Measurements from ENCODE around the gene CCM2. TPM values are rescaled to one million over a fixed set of nuclear protein-coding genes. Genes with fewer than 3 reads are reported as not detected.

CCM2 gene
- total and polyA plus RNA-seq, 4 donors = 21.7 to 57.6 (median 51.1) TPM

- no peak overlapping the region for H3K4me3 ChIP-seq
- no peaks in the 10 kb centered on the region for H3K27me3 ChIP-seq (ENCODE audit: control insufficient read depth in 3 of 3, insufficient read depth in 3 of 3, low read length in 2 of 3)
- H3K4me1 ChIP-seq (ENCODE audit: control insufficient read depth in 5 of 5, insufficient read depth in 5 of 5, low read length in 5 of 5) = peaks cover 0 to 12% (median 4%) of the 10 kb centered on the region in 5 donors
- H3K9ac ChIP-seq (ENCODE audit: insufficient read depth in 1 of 2, low read length in 2 of 2) = no peak overlapping the region
- no peak for TF ChIP-seq CTCF (IDR thresholded peaks at IDR 0.05; ENCODE audit: control extremely low read depth, extremely low read depth)
- no peak for DNase-seq
- H3K9me3 ChIP-seq (ENCODE audit: control insufficient read depth in 4 of 4, insufficient read depth in 3 of 4, low read length in 3 of 4) = no peaks in the 10 kb centered on the region
- no peak for ATAC-seq (ENCODE audit: insufficient read depth, low FRiP score)
- peaks cover 0 to 2% (median 0%) of the 10 kb centered on the region in 4 donors for H3K36me3 ChIP-seq (ENCODE audit: control insufficient read depth in 4 of 4, insufficient read depth in 4 of 4, low read length in 4 of 4)
- H3K27ac ChIP-seq (ENCODE audit: low read depth in 1 of 2, low read length in 1 of 2) = no peak overlapping the region
Observed at GRCh38 chr7:45114926-45115325, 114.9 kb downstream of the CCM2 start.

GRCh38 chr7:45116048-45116447 is 116.0 kb downstream of the CCM2 start:
- no peaks in the 10 kb centered on the region for H3K9me3 ChIP-seq (ENCODE audit: control insufficient read depth in 4 of 4, insufficient read depth in 3 of 4, low read length in 3 of 4)
- no peak for TF ChIP-seq CTCF (IDR thresholded peaks at IDR 0.05; ENCODE audit: control extremely low read depth, extremely low read depth)
- no peak overlapping the region for H3K27ac ChIP-seq (ENCODE audit: low read depth in 1 of 2, low read length in 1 of 2)
- H3K9ac ChIP-seq (ENCODE audit: insufficient read depth in 1 of 2, low read length in 2 of 2) = no peak overlapping the region
- H3K4me1 ChIP-seq (ENCODE audit: control insufficient read depth in 5 of 5, insufficient read depth in 5 of 5, low read length in 5 of 5) = peaks cover 0 to 6% (median 0%) of the 10 kb centered on the region in 5 donors
- H3K27me3 ChIP-seq (ENCODE audit: control insufficient read depth in 3 of 3, insufficient read depth in 3 of 3, low read length in 2 of 3) = no peaks in the 10 kb centered on the region
- no peak for ATAC-seq (ENCODE audit: insufficient read depth, low FRiP score)
- no peak for DNase-seq
- peaks cover 0 to 2% (median 0%) of the 10 kb centered on the region in 4 donors for H3K36me3 ChIP-seq (ENCODE audit: control insufficient read depth in 4 of 4, insufficient read depth in 4 of 4, low read length in 4 of 4)
- WGBS, 2 donors = 75 to 79% methylated on average over 1 of the region's 1 CpG
- no peak overlapping the region for H3K4me3 ChIP-seq

GRCh38 chr7:45117582-45117981 is 117.6 kb downstream of the CCM2 start:
- Histone ChIP-seq H3K9ac (ENCODE audit: insufficient read depth in 1 of 2, low read length in 2 of 2) (peak overlapping the region in 1 of 2 donors; percentile 11), H3K27ac (ENCODE audit: low read depth in 1 of 2, low read length in 1 of 2) (no peak overlapping the region), H3K36me3 (ENCODE audit: control insufficient read depth in 4 of 4, insufficient read depth in 4 of 4, low read length in 4 of 4) (no peaks in the 10 kb centered on the region), H3K9me3 (ENCODE audit: control insufficient read depth in 4 of 4, insufficient read depth in 3 of 4, low read length in 3 of 4) (no peaks in the 10 kb centered on the region), H3K4me1 (ENCODE audit: control insufficient read depth in 5 of 5, insufficient read depth in 5 of 5, low read length in 5 of 5) (peaks cover 0 to 2% (median 0%) of the 10 kb centered on the region in 5 donors), H3K27me3 (ENCODE audit: control insufficient read depth in 3 of 3, insufficient read depth in 3 of 3, low read length in 2 of 3) (no peaks in the 10 kb centered on the region), H3K4me3 (no peak overlapping the region)
- WGBS, 2 donors = 86% methylated on average over 4 of the region's 4 CpGs
- DNase-seq (no peak), ATAC-seq (ENCODE audit: insufficient read depth, low FRiP score) (no peak)
- no peak for TF ChIP-seq CTCF (IDR thresholded peaks at IDR 0.05; ENCODE audit: control extremely low read depth, extremely low read depth)

- no peak for ATAC-seq (ENCODE audit: insufficient read depth, low FRiP score)
- TF ChIP-seq CTCF (IDR thresholded peaks at IDR 0.05; ENCODE audit: control extremely low read depth, extremely low read depth) = no peak
- H3K27ac ChIP-seq (ENCODE audit: low read depth in 1 of 2, low read length in 1 of 2) = no peak overlapping the region
- 88 to 92% methylated on average over 4 of the region's 4 CpGs for WGBS, 2 donors
- no peaks in the 10 kb centered on the region for H3K27me3 ChIP-seq (ENCODE audit: control insufficient read depth in 3 of 3, insufficient read depth in 3 of 3, low read length in 2 of 3)
- H3K9me3 ChIP-seq (ENCODE audit: control insufficient read depth in 4 of 4, insufficient read depth in 3 of 4, low read length in 3 of 4) = no peaks in the 10 kb centered on the region
- no peak overlapping the region for H3K4me3 ChIP-seq
- H3K4me1 ChIP-seq (ENCODE audit: control insufficient read depth in 5 of 5, insufficient read depth in 5 of 5, low read length in 5 of 5) = peaks cover 0 to 3% (median 0%) of the 10 kb centered on the region in 5 donors
- no peak for DNase-seq
- no peaks in the 10 kb centered on the region for H3K36me3 ChIP-seq (ENCODE audit: control insufficient read depth in 4 of 4, insufficient read depth in 4 of 4, low read length in 4 of 4)
- H3K9ac ChIP-seq (ENCODE audit: insufficient read depth in 1 of 2, low read length in 2 of 2) = no peak overlapping the region
Observed at GRCh38 chr7:45118292-45118691, 118.3 kb downstream of the CCM2 start.

Data from lung (tissue), 12 donors.